OCI-LY1 (cell line): Measurements from ENCODE around the gene OSBPL3.

Experiments used
- CTCF ChIP-seq: fragments of 200-600 bp; sonication (generic), shearing (Covaris generic); IDR thresholded peaks from 2 replicates; pipeline ENCODE4 v1.5.1; 2017; ENCODE audit warnings: mild to moderate bottlenecking, antibody characterized with exemption, low read length, moderate library complexity, mixed read lengths
- EZH2 ChIP-seq: fragments of 200-600 bp; sonication (generic), shearing (Covaris generic); IDR thresholded peaks from 2 replicates; pipeline ENCODE4 v1.8.0; 2017; ENCODE audit warnings: borderline replicate concordance, mixed run types, mild to moderate bottlenecking, antibody characterized with exemption, low read length, moderate library complexity, mixed read lengths

GRCh38 chr7:24958399-24958798, 21.6 kb downstream of the OSBPL3 start:
- TF ChIP-seq CTCF (no peak), EZH2 (no peak)
